NCI-H2171 (cell line): ENCODE results near the gene SEC22B.
"Not testable (repeated sequence)": the region's sequence is repeated elsewhere in the genome, so short reads cannot be mapped to it uniquely, and the experiment has no call there.

ENCODE experiments used
- DNase-seq: peaks from one replicate; lab custom pipeline; 2025; lab: John Stamatoyannopoulos, UW

The SEC22B gene

GRCh38 chr1:120176092-120176855, at the start of gene SEC22B:
Gene SEC22B, minus strand, starts transcription at chr1:120176520. Its CDS starts 139 bp downstream, at chr1:120176381.
- peak; percentile 93 for DNase-seq

- not testable (repeated sequence) for DNase-seq
Observed at GRCh38 chr1:120217933-120218332, 41.6 kb upstream of the SEC22B start.

- not testable (repeated sequence) for DNase-seq
Observed at GRCh38 chr1:120217175-120217929, 41.0 kb upstream of the SEC22B start.

GRCh38 chr1:120213606-120214005, 37.3 kb upstream of the SEC22B start:
- not testable (repeated sequence) for DNase-seq

- not testable (repeated sequence) for DNase-seq
Observed at GRCh38 chr1:120210754-120211153, 34.4 kb upstream of the SEC22B start.

- not testable (repeated sequence) for DNase-seq
Observed at GRCh38 chr1:120196863-120197775, 20.8 kb upstream of the SEC22B start.

- DNase-seq = not testable (repeated sequence)
Observed at GRCh38 chr1:120188626-120189025, 12.3 kb upstream of the SEC22B start.

- DNase-seq = not testable (repeated sequence)
Observed at GRCh38 chr1:120182176-120182707, 5.9 kb upstream of the SEC22B start.

GRCh38 chr1:120179811-120180690, 3.7 kb upstream of the SEC22B start:
- peak; percentile 28 for DNase-seq

- no peak for DNase-seq
Observed at GRCh38 chr1:120178799-120179756, 2.8 kb upstream of the SEC22B start.

- not testable (repeated sequence) for DNase-seq
Observed at GRCh38 chr1:120178058-120178457, 1.7 kb upstream of the SEC22B start.

- not testable (repeated sequence) for DNase-seq
Observed at GRCh38 chr1:120175688-120176087, 632 bp downstream of the SEC22B start.

GRCh38 chr1:120164761-120165160, 11.6 kb downstream of the SEC22B start:
- DNase-seq = not testable (repeated sequence)

- DNase-seq = not testable (repeated sequence)
Observed at GRCh38 chr1:120162015-120162414, 14.3 kb downstream of the SEC22B start.

- DNase-seq = not testable (repeated sequence)
Observed at GRCh38 chr1:120158495-120158894, 17.8 kb downstream of the SEC22B start.

GRCh38 chr1:120158086-120158485, 18.2 kb downstream of the SEC22B start:
- not testable (repeated sequence) for DNase-seq

GRCh38 chr1:120150138-120150822, 26.0 kb downstream of the SEC22B start:
- DNase-seq = not testable (repeated sequence)

- not testable (repeated sequence) for DNase-seq
Observed at GRCh38 chr1:120149420-120150059, 26.8 kb downstream of the SEC22B start.
